Measurements from ENCODE around the gene BABAM2. TPM values are rescaled to one million over a fixed set of nuclear protein-coding genes. Genes with fewer than 3 reads are reported as not detected.
A peak's percentile ranks its signal among the peaks of the same experiment; 100 is the strongest.

The BABAM2 gene
- total and polyA plus RNA-seq, 3 experiments from 2014 or later, result 59.4 to 66.7 (median 65.6) TPM

DNA sequence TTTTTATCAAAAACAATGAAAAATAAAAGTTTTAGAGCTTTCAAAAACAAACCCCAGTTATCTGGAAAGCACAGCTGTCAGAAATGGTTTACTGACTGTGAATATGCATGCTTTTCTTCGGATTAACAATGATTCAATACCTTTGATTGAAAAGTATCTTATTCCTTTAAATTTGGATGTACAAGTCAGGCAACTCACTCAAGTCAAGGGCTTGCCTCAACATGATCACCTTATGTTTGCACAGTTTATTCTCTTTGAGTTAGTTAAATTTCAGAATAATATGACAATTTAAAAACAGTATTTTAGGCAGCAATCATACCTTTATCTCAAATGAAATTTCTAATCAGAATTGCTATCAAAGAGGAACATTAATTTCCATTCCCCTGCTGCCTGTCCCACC lies 393.3 kb downstream of the BABAM2 start:
- H3K27ac Mint-ChIP-seq, result peak overlapping the region in 1 of 8 donors; percentile 67
- ChIA-PET POLR2A (no interaction called here), CTCF (interaction anchor here (0.7 to 1.4 kb wide), 2 partner anchors 15 to 580 kb away, joined by 3 to 4 read pairs; no protein-coding TSS in a partner anchor)
- Histone ChIP-seq H3K27ac (ENCODE audit: low read depth, low read length) (no peak overlapping the region), H3K4me3 (ENCODE audit: low read length) (no peak overlapping the region), H3K27me3 (ENCODE audit: insufficient read depth, low read length, poor library complexity, severe bottlenecking) (no peaks in the 10 kb centered on the region), H3K9me3 (ENCODE audit: low read length) (no peaks in the 10 kb centered on the region), H3K4me1 (ENCODE audit: insufficient read depth, low read length) (no peaks in the 10 kb centered on the region), H3K36me3 (ENCODE audit: insufficient read depth, low read length) (peaks cover 4% of the 10 kb centered on the region)
- peaks cover 0 to 18% (median 9%) of the 10 kb centered on the region in 3 donors for H3K36me3 Mint-ChIP-seq
- H3K4me3 Mint-ChIP-seq, result no peak overlapping the region
- H3K4me1 Mint-ChIP-seq, result peaks cover 0 to 3% (median 3%) of the 10 kb centered on the region in 3 donors
- no peaks in the 10 kb centered on the region for H3K27me3 Mint-ChIP-seq
- no peak for DNase-seq
- H3K9me3 Mint-ChIP-seq, result no peaks in the 10 kb centered on the region

DNA sequence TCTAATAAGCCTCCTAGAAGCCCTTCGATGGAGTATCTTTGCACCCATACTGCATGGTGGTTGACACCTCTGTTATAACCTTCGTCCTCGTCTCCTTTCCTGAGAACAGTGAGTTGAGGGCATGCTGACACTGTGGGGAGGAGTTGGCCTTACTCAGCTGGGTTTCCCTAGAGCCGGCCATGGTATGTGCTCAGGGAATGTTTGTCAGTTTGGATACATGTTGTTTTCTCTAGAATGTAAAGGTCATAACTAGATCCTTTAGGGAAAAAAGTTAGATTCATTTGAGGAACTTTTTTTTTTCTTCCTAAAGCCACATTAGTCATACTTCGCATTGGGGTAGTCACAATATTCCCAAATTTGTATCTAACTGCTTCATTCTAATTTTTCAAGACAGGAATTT lies 396.1 kb downstream of the BABAM2 start:
- peak overlapping the region in 2 of 8 donors; percentile 24 to 50 for H3K27ac Mint-ChIP-seq
- peaks cover 0 to 14% (median 11%) of the 10 kb centered on the region in 3 donors for H3K36me3 Mint-ChIP-seq
- Histone ChIP-seq H3K4me3 (ENCODE audit: low read length) (no peak overlapping the region), H3K4me1 (ENCODE audit: insufficient read depth, low read length) (no peaks in the 10 kb centered on the region), H3K27ac (ENCODE audit: low read depth, low read length) (no peak overlapping the region), H3K9me3 (ENCODE audit: low read length) (no peaks in the 10 kb centered on the region), H3K27me3 (ENCODE audit: insufficient read depth, low read length, poor library complexity, severe bottlenecking) (no peaks in the 10 kb centered on the region), H3K36me3 (ENCODE audit: insufficient read depth, low read length) (peaks cover 4% of the 10 kb centered on the region)
- ChIA-PET CTCF (no interaction called here), POLR2A (no interaction called here)
- no peak overlapping the region for H3K4me3 Mint-ChIP-seq
- no peaks in the 10 kb centered on the region for H3K9me3 Mint-ChIP-seq
- DNase-seq, result no peak
- H3K27me3 Mint-ChIP-seq, result no peaks in the 10 kb centered on the region
- peaks cover 0 to 3% (median 3%) of the 10 kb centered on the region in 3 donors for H3K4me1 Mint-ChIP-seq

DNA sequence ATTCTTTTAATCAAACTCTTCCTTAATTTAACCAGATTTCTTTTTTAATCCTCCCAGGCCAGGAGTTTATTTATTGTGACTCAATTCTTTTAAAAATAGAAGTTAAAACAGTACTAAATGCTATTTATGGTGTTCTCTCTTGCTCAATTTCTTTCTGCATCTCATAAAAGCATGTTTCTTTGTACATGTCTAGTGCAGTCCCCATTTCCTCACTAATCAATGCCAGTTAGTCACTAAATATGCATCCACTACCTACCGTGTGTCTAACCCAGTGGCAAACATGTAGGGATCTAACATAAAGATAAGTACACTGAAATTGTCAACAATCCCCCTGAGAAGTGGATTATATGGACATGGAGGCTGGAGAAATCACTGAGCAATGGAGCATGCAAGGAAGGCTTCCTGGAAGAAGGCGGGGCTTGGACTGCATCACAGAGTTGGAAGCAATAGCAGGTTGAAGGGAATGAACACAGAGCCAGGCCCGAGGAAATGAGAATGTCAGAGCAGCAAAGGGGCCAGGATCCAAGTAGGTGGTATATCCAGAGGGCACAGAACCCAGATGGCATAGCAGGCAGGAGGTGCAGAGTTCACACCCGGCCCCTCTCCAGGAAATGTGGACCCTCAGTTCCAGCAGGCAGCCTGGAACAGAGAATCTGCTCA lies 396.9 kb downstream of the BABAM2 start:
- Mint-ChIP-seq H3K36me3 (peaks cover 0 to 14% (median 9%) of the 10 kb centered on the region in 3 donors), H3K9me3 (no peaks in the 10 kb centered on the region), H3K27me3 (no peaks in the 10 kb centered on the region), H3K4me1 (peaks cover 0 to 3% (median 3%) of the 10 kb centered on the region in 3 donors), H3K4me3 (no peak overlapping the region), H3K27ac (peak overlapping the region in 2 of 8 donors; percentile 40 to 73)
- H3K27ac ChIP-seq (ENCODE audit: low read depth, low read length), result no peak overlapping the region
- no peak for DNase-seq
- ChIA-PET CTCF (no interaction called here), POLR2A (no interaction called here)
- H3K36me3 ChIP-seq (ENCODE audit: insufficient read depth, low read length), result peaks cover 4% of the 10 kb centered on the region
- H3K27me3 ChIP-seq (ENCODE audit: insufficient read depth, low read length, poor library complexity, severe bottlenecking), result no peaks in the 10 kb centered on the region
- H3K4me1 ChIP-seq (ENCODE audit: insufficient read depth, low read length), result no peaks in the 10 kb centered on the region
- no peaks in the 10 kb centered on the region for H3K9me3 ChIP-seq (ENCODE audit: low read length)
- H3K4me3 ChIP-seq (ENCODE audit: low read length), result no peak overlapping the region

DNA sequence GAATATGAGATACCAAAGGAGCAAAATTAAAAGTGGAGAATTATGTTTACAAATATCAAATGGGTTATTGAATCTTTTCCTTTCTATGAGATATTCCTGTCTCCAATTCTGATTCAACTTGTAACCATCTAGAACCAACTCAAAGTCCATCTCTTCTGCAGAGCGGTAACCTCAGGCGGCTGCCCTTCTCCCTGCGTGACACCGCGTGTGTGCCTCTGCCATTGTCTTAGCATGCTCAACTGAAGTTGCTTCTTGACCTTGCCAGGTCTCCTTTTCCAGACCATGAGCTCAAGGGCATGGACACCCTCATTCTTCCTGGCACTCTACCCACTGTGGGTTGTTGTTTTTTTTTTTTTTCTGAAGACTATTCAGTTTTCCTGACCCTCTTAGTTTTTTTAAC lies 398.1 kb downstream of the BABAM2 start:
- DNase-seq, result no peak
- no peaks in the 10 kb centered on the region for H3K27me3 ChIP-seq (ENCODE audit: insufficient read depth, low read length, poor library complexity, severe bottlenecking)
- H3K4me3 ChIP-seq (ENCODE audit: low read length), result no peak overlapping the region
- no peak overlapping the region for H3K27ac ChIP-seq (ENCODE audit: low read depth, low read length)
- H3K36me3 Mint-ChIP-seq, result peaks cover 0 to 14% (median 9%) of the 10 kb centered on the region in 3 donors
- ChIA-PET POLR2A (no interaction called here), CTCF (no interaction called here)
- H3K27me3 Mint-ChIP-seq, result no peaks in the 10 kb centered on the region
- H3K27ac Mint-ChIP-seq, result peak overlapping the region in 2 of 8 donors; percentile 29 to 54
- peaks cover 4% of the 10 kb centered on the region for H3K36me3 ChIP-seq (ENCODE audit: insufficient read depth, low read length)
- no peaks in the 10 kb centered on the region for H3K9me3 ChIP-seq (ENCODE audit: low read length)
- H3K9me3 Mint-ChIP-seq, result no peaks in the 10 kb centered on the region
- no peaks in the 10 kb centered on the region for H3K4me1 ChIP-seq (ENCODE audit: insufficient read depth, low read length)
- peaks cover 0 to 3% (median 3%) of the 10 kb centered on the region in 3 donors for H3K4me1 Mint-ChIP-seq
- H3K4me3 Mint-ChIP-seq, result no peak overlapping the region

DNA sequence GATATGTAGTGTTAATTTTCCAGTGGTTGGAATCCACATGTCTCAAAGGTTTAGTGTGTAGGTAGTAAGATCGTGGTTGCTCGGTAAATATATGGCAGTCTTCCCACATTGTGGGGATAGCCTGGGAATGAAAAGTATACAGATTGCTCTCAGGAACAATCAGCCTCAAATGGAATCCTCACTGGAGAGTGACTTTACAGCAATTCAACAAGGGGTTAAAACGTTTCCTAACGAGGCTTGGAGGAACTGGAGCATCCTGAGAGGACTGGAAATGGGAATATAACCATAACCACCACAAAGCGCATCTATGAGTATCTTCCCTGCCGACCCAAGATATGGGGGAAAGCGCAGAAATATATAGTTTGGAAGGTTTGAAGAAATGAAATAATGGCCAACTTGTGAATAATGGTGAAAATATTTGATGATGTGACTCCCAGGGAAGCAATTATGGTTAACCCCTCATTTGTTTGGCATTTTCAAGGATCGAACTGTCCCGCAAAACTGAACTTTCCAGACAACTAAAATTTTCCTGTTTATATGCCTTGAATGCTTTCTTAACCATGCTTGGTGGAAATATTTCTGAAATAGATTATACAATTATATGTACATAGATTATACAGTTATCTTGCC lies 401.4 kb downstream of the BABAM2 start:
- no peaks in the 10 kb centered on the region for H3K9me3 ChIP-seq (ENCODE audit: low read length)
- no peaks in the 10 kb centered on the region for H3K27me3 ChIP-seq (ENCODE audit: insufficient read depth, low read length, poor library complexity, severe bottlenecking)
- H3K27ac ChIP-seq (ENCODE audit: low read depth, low read length), result no peak overlapping the region
- no peak overlapping the region for H3K4me3 ChIP-seq (ENCODE audit: low read length)
- H3K36me3 Mint-ChIP-seq, result peaks cover 0 to 9% (median 9%) of the 10 kb centered on the region in 3 donors
- POLR2A ChIA-PET, result no interaction called here
- H3K27ac Mint-ChIP-seq, result peak overlapping the region in 1 of 8 donors; percentile 6
- no peak overlapping the region for H3K4me3 Mint-ChIP-seq
- H3K4me1 Mint-ChIP-seq, result peaks cover 0 to 3% (median 0%) of the 10 kb centered on the region in 3 donors
- peaks cover 4% of the 10 kb centered on the region for H3K36me3 ChIP-seq (ENCODE audit: insufficient read depth, low read length)
- CTCF ChIA-PET, result no interaction called here
- no peak for DNase-seq
- H3K4me1 ChIP-seq (ENCODE audit: insufficient read depth, low read length), result no peaks in the 10 kb centered on the region
- no peaks in the 10 kb centered on the region for H3K9me3 Mint-ChIP-seq
- H3K27me3 Mint-ChIP-seq, result no peaks in the 10 kb centered on the region

DNA sequence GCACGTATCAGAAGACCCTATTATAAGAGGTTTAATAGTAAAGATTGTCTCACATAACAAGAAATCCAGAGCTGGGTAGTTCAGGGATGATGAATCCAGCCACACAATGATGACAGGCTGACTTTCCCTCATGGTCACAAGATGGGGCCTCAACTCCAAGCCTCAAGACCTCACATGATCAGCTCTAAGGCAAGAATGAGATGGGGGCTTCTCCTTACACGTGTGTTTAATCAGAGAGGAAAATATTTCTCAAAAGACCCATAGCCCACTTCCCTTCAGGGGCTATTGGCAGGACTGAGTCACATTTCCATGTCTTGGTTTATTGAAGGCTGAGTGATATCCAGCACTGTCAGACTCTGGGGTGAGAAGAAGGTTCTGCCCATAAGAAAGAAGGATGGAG lies 402.0 kb downstream of the BABAM2 start:
- H3K4me1 Mint-ChIP-seq, result peaks cover 0 to 2% (median 0%) of the 10 kb centered on the region in 3 donors
- POLR2A ChIA-PET, result no interaction called here
- no peak overlapping the region for H3K4me3 ChIP-seq (ENCODE audit: low read length)
- no peaks in the 10 kb centered on the region for H3K4me1 ChIP-seq (ENCODE audit: insufficient read depth, low read length)
- H3K4me3 Mint-ChIP-seq, result no peak overlapping the region
- peaks cover 0 to 6% (median 5%) of the 10 kb centered on the region in 3 donors for H3K36me3 Mint-ChIP-seq
- no peaks in the 10 kb centered on the region for H3K27me3 ChIP-seq (ENCODE audit: insufficient read depth, low read length, poor library complexity, severe bottlenecking)
- no peak overlapping the region for H3K27ac ChIP-seq (ENCODE audit: low read depth, low read length)
- DNase-seq, result no peak
- CTCF ChIA-PET, result no interaction called here
- H3K27me3 Mint-ChIP-seq, result no peaks in the 10 kb centered on the region
- no peaks in the 10 kb centered on the region for H3K9me3 Mint-ChIP-seq
- H3K9me3 ChIP-seq (ENCODE audit: low read length), result no peaks in the 10 kb centered on the region
- peak overlapping the region in 2 of 8 donors; percentile 47 to 66 for H3K27ac Mint-ChIP-seq
- H3K36me3 ChIP-seq (ENCODE audit: insufficient read depth, low read length), result no peaks in the 10 kb centered on the region

DNA sequence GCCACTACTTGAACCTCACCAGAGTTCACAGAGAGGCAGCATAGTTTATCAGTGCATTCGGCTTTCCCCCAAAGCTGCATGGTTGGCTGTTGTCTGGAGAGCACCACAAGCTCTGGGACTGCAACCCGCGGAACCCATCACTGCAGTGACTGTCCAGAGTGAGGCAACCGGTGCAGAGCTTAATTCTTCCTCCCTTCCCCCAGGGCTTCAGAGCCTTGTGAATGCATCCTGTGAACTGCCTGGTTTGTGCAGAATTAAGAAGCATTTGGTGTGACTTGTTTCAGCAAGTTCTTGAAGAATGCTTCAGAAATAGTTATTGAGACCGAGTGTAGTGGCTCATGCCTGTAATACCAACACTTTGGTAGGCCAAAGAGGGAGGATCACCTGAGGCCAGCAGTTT lies 402.9 kb downstream of the BABAM2 start:
- Histone ChIP-seq H3K4me1 (ENCODE audit: insufficient read depth, low read length) (no peaks in the 10 kb centered on the region), H3K36me3 (ENCODE audit: insufficient read depth, low read length) (no peaks in the 10 kb centered on the region), H3K27me3 (ENCODE audit: insufficient read depth, low read length, poor library complexity, severe bottlenecking) (no peaks in the 10 kb centered on the region), H3K4me3 (ENCODE audit: low read length) (no peak overlapping the region), H3K9me3 (ENCODE audit: low read length) (no peaks in the 10 kb centered on the region), H3K27ac (ENCODE audit: low read depth, low read length) (no peak overlapping the region)
- Mint-ChIP-seq H3K27ac (no peak overlapping the region), H3K4me1 (no peaks in the 10 kb centered on the region), H3K36me3 (peaks cover 0 to 11% (median 5%) of the 10 kb centered on the region in 3 donors), H3K4me3 (no peak overlapping the region), H3K9me3 (no peaks in the 10 kb centered on the region), H3K27me3 (no peaks in the 10 kb centered on the region)
- ChIA-PET CTCF (no interaction called here), POLR2A (no interaction called here)
- no peak for DNase-seq

DNA sequence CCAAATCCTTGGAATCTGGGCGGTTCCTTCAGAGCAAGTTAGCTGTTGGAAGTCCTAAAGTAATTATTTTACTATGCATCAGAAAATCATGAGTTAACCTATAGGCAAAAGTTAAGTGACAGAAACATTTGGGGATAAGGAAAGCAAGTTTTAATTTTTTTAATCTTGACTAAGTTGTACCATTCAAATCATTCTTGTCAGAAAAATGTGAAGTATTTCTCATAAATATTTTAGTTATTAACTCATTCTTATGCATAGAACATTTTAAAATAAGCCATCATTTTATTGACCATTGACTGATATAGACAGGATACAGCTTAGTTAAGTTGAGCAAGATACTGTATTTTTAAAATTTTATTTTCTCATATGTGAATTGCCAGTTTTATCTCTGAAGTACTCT lies 403.9 kb downstream of the BABAM2 start:
- Mint-ChIP-seq H3K4me3 (no peak overlapping the region), H3K27me3 (no peaks in the 10 kb centered on the region), H3K9me3 (no peaks in the 10 kb centered on the region), H3K4me1 (no peaks in the 10 kb centered on the region), H3K27ac (no peak overlapping the region), H3K36me3 (peaks cover 0 to 14% (median 8%) of the 10 kb centered on the region in 3 donors)
- Histone ChIP-seq H3K4me3 (ENCODE audit: low read length) (no peak overlapping the region), H3K9me3 (ENCODE audit: low read length) (no peaks in the 10 kb centered on the region), H3K4me1 (ENCODE audit: insufficient read depth, low read length) (no peaks in the 10 kb centered on the region), H3K27ac (ENCODE audit: low read depth, low read length) (no peak overlapping the region), H3K27me3 (ENCODE audit: insufficient read depth, low read length, poor library complexity, severe bottlenecking) (no peaks in the 10 kb centered on the region), H3K36me3 (ENCODE audit: insufficient read depth, low read length) (no peaks in the 10 kb centered on the region)
- POLR2A ChIA-PET, result no interaction called here
- CTCF ChIA-PET, result no interaction called here
- DNase-seq, result no peak

Measured in CD8-positive, alpha-beta memory T cell (primary cell).